ENCODE measurements around the gene LMO1.

Gene LMO1

GRCh38 chr11:8261921-8262551 is 1.6 kb downstream of the LMO1 start:
- no peak overlapping the region for H3K27ac Mint-ChIP-seq
- H3K27me3 Mint-ChIP-seq (ENCODE audit: low read depth): peaks cover 58% of the 10 kb centered on the region
- H3K4me1 Mint-ChIP-seq (ENCODE audit: low read depth): peaks cover 6% of the 10 kb centered on the region
- H3K4me3 Mint-ChIP-seq: no peak overlapping the region
- H3K9me3 Mint-ChIP-seq: no peaks in the 10 kb centered on the region
- no peaks in the 10 kb centered on the region for H3K36me3 Mint-ChIP-seq (ENCODE audit: low read depth)

DNA sequence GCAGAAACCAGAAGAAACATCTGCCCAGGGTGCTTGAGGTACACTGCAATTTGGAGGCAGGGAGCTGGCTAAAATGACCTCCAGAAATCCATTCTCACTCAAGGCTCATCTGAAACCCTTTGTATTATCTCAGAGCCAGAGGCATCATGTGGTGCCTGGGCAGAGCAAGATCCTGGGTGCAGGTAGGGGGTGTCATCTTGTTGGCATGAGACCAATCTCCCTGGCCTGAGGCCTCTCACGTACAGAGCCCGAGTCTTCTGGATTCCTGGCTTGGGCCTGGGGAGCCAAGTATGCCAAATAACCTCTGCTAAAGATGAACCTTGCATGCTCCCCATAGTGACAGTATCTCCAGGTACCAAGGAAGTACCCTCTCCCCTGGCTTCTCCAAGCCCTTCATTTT is 2.4 kb downstream of the LMO1 start:
- Mint-ChIP-seq H3K27me3 (ENCODE audit: low read depth) (peaks cover 50% of the 10 kb centered on the region), H3K4me1 (ENCODE audit: low read depth) (peaks cover 6% of the 10 kb centered on the region), H3K4me3 (no peak overlapping the region), H3K9me3 (no peaks in the 10 kb centered on the region), H3K27ac (no peak overlapping the region), H3K36me3 (ENCODE audit: low read depth) (no peaks in the 10 kb centered on the region)

DNA sequence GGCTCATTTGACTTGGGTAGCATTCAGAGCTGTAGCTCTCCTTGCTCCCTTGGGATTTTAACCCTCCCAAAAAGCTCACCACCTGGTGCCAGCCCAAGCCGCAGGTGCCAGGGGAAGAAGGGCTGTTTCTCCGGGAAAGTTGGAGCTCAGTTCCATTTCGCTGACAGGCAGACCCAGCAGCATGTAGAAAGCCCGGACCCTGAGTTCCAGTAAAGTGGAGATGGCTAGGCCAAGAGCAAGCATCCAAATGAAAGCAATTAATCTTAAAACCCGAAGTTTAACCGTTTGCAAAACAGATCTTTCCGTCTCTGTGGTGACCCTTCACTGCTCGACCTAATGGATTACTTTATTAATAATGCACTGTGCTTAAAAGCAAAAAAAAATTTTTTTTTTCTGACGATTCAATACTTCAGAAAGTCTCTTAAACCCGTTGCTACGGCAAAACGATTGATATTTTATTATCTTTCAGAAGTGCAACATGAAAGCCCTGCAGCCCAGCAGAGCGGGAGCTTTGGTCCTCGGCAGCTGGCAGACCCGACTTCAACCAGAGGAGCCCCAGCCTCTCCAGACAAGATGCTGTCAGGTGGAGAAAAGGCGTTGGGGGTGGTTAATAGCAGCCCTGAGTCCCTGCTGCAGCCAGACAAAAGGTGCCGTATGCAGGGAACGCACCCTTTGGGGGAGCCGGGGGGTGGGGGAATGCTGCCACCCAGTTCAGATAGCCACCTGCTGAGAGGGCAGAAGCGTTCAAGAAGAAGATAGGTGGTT is 3.3 kb downstream of the LMO1 start:
- Mint-ChIP-seq H3K27me3 (ENCODE audit: low read depth) (peaks cover 47% of the 10 kb centered on the region), H3K4me3 (no peak overlapping the region), H3K4me1 (ENCODE audit: low read depth) (peaks cover 6% of the 10 kb centered on the region), H3K36me3 (ENCODE audit: low read depth) (no peaks in the 10 kb centered on the region), H3K27ac (no peak overlapping the region), H3K9me3 (no peaks in the 10 kb centered on the region)

- H3K4me3 Mint-ChIP-seq: no peak overlapping the region
- peaks cover 6% of the 10 kb centered on the region for H3K4me1 Mint-ChIP-seq (ENCODE audit: low read depth)
- H3K27ac Mint-ChIP-seq: no peak overlapping the region
- no peaks in the 10 kb centered on the region for H3K36me3 Mint-ChIP-seq (ENCODE audit: low read depth)
- no peaks in the 10 kb centered on the region for H3K9me3 Mint-ChIP-seq
- H3K27me3 Mint-ChIP-seq (ENCODE audit: low read depth): peaks cover 38% of the 10 kb centered on the region
Observed at GRCh38 chr11:8259306-8259959, 4.2 kb downstream of the LMO1 start.

DNA sequence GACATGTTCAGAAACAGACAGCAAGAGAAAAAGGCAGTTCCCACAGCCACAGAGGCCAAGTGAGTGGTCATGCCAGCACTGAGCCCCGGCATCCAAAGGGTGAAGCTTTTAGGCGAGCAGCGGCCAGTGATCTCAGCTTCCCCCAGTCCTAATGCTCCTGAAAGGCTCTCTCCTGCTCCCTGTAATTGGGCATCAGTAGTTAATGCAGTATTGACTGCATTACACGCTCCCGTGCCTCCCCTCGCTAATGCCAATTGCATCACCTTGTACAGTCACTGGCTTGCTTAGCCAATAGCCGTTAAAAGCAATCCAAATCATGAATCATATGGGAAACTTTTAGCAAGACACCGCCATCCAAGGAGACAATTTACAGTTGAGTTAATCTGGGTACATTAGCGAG is 4.9 kb downstream of the LMO1 start:
- no peaks in the 10 kb centered on the region for H3K9me3 Mint-ChIP-seq
- H3K36me3 Mint-ChIP-seq (ENCODE audit: low read depth): no peaks in the 10 kb centered on the region
- peaks cover 31% of the 10 kb centered on the region for H3K27me3 Mint-ChIP-seq (ENCODE audit: low read depth)
- H3K4me1 Mint-ChIP-seq (ENCODE audit: low read depth): peaks cover 2% of the 10 kb centered on the region
- no peak overlapping the region for H3K27ac Mint-ChIP-seq
- no peak overlapping the region for H3K4me3 Mint-ChIP-seq

DNA sequence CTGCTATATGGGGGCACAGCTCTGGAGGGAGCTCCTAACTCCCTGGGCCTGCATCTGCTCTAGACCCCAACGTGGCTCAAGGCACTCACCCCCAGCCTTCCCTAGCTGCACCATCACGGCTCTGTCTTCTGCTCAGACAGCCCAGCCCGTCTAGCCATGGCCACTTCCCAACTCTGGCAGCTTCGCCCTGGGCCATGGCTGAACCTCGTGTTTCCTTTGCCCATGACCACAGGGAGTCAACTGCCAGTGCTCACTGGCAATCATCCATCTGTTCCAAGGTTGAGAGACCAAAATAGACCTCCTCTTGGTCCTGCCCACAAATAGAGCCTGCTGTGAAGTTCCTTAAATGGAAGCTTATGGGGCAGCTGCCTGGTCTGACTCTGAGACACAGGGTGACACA is 5.4 kb downstream of the LMO1 start:
- Mint-ChIP-seq H3K9me3 (no peaks in the 10 kb centered on the region), H3K27me3 (ENCODE audit: low read depth) (peaks cover 26% of the 10 kb centered on the region), H3K36me3 (ENCODE audit: low read depth) (no peaks in the 10 kb centered on the region), H3K4me1 (ENCODE audit: low read depth) (no peaks in the 10 kb centered on the region), H3K4me3 (no peak overlapping the region), H3K27ac (no peak overlapping the region)

DNA sequence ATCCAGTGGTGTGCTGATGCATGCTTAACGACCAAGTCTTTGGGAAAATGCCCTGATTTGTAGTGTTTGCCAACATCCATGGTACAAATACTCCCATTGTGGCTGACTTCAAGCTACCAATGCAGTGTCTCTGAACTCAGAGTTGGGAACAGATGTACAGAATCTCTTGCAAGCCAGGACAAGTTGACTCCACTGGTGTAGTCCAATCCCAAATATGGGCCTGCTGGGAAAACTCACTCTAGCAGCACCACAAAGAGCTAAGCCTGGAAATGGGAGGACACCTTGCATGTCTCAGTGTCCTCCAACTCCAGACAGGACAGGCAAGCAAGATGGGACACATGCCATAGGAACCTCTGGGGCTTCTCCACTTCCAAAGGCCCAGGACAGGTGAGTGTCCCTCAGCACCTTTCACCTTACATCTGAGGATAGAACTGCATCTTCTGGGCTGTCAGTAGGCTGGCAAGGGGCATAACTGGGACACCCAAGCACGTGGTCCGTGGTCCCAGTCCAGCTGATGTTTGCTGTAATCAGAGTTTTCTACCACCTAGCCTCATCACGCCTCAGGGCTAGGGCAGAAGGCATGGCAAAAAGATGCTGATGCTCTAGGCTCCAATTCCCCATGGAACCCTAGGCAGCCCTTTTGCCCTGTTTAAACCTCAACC is 6.5 kb downstream of the LMO1 start:
- Mint-ChIP-seq H3K9me3 (no peaks in the 10 kb centered on the region), H3K36me3 (ENCODE audit: low read depth) (no peaks in the 10 kb centered on the region), H3K27me3 (ENCODE audit: low read depth) (peaks cover 20% of the 10 kb centered on the region), H3K4me3 (no peak overlapping the region), H3K27ac (no peak overlapping the region), H3K4me1 (ENCODE audit: low read depth) (no peaks in the 10 kb centered on the region)

GRCh38 chr11:8256271-8257002 is 7.2 kb downstream of the LMO1 start:
- no peak overlapping the region for H3K27ac Mint-ChIP-seq
- no peaks in the 10 kb centered on the region for H3K36me3 Mint-ChIP-seq (ENCODE audit: low read depth)

DNA sequence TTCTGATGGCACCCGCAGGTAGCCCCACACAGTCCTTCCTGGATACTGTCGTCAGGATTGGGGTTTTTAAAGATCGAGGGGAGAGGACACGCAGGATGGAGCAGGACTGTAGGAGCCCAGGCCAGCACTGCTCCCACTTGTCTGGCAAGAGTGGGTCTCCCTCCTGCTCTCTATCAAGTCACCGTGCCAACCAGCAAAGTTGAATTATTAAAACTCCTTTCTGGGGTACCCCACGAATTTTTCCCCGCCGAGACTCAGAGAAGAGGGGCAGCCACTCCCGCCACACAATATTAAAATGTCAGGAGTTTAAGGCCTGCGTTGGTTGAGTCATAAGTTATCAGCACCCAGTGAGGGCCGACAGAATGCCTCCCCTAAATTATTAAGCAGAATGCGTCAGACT is 10.1 kb downstream of the LMO1 start:
- no peak overlapping the region for H3K27ac Mint-ChIP-seq
- no peaks in the 10 kb centered on the region for H3K4me1 Mint-ChIP-seq (ENCODE audit: low read depth)
- H3K4me3 Mint-ChIP-seq: no peak overlapping the region
- H3K36me3 Mint-ChIP-seq (ENCODE audit: low read depth): no peaks in the 10 kb centered on the region
- no peaks in the 10 kb centered on the region for H3K9me3 Mint-ChIP-seq
- H3K27me3 Mint-ChIP-seq (ENCODE audit: low read depth): peaks cover 7% of the 10 kb centered on the region

More at GRCh38 chr11:8256271-8257002, 7.2 kb downstream of the LMO1 start:
- Mint-ChIP-seq H3K4me3 (no peak overlapping the region), H3K27me3 (ENCODE audit: low read depth) (peaks cover 13% of the 10 kb centered on the region), H3K4me1 (ENCODE audit: low read depth) (no peaks in the 10 kb centered on the region), H3K9me3 (no peaks in the 10 kb centered on the region)

GRCh38 chr11:8252946-8253345 is 10.7 kb downstream of the LMO1 start:
- Mint-ChIP-seq H3K36me3 (ENCODE audit: low read depth) (no peaks in the 10 kb centered on the region), H3K9me3 (no peaks in the 10 kb centered on the region), H3K4me3 (no peak overlapping the region), H3K27me3 (ENCODE audit: low read depth) (peaks cover 3% of the 10 kb centered on the region), H3K27ac (no peak overlapping the region), H3K4me1 (ENCODE audit: low read depth) (no peaks in the 10 kb centered on the region)

DNA sequence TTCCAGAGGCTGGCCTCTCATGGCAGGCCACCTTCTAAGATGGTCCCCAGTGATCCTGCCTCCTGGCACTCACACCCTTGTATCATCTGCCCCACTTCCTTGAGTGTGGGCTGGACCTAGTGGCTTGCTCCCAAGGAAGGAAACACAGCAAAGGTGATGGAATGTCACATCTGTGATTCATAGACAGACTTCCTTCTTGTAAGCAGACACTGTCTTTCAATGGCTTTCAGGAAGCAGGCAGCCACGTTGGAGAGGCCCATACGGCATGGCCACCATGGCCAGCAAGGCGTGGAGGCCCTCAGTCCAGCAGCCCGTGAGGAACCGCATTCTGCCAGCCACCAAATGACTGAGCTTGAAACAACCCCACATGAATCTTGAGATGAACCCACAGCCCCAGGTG is 11.3 kb downstream of the LMO1 start:
- Mint-ChIP-seq H3K4me1 (ENCODE audit: low read depth) (no peaks in the 10 kb centered on the region), H3K27ac (no peak overlapping the region), H3K4me3 (no peak overlapping the region)

GRCh38 chr11:8251616-8252295 is 11.9 kb downstream of the LMO1 start:
- Mint-ChIP-seq H3K36me3 (ENCODE audit: low read depth) (no peaks in the 10 kb centered on the region), H3K27ac (no peak overlapping the region), H3K9me3 (no peaks in the 10 kb centered on the region), H3K4me1 (ENCODE audit: low read depth) (no peaks in the 10 kb centered on the region), H3K4me3 (no peak overlapping the region), H3K27me3 (ENCODE audit: low read depth) (peaks cover 11% of the 10 kb centered on the region)

More for the DNA sequence above, 11.3 kb downstream of the LMO1 start:
- H3K27me3 Mint-ChIP-seq (ENCODE audit: low read depth): peaks cover 6% of the 10 kb centered on the region
- no peaks in the 10 kb centered on the region for H3K9me3 Mint-ChIP-seq
- no peaks in the 10 kb centered on the region for H3K36me3 Mint-ChIP-seq (ENCODE audit: low read depth)

DNA sequence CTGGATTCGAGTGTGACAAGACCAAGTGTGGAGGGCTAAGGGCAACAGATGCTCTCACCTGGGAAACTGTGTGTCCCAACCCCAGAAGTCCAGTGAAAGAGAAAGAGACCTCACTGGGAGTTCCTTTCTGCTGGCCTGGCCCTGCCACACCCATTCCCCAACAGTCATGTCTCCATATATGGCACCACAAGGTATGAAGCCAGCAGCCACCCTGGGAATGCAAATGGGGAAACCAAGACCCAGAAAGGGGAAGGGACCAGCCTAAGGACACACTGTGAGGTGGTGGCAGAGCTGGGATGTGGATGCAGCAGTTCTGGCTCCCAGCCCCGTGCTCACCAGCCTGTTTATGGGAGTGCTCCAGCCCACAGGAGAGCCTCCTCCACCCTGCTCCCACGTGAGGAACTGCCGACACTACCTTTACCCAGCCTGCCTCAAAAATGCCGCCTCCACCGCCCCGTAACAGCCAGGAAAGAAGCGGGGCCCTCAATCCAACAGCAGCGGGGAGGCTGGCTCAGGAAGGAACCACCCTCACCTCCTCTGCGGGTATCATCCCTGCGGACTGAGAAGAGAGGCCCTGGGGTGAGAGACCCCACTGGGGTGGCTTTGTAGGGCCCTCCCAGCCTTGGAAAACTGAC is 12.6 kb downstream of the LMO1 start:
- Mint-ChIP-seq H3K27me3 (ENCODE audit: low read depth) (peaks cover 13% of the 10 kb centered on the region), H3K4me1 (ENCODE audit: low read depth) (no peaks in the 10 kb centered on the region), H3K27ac (no peak overlapping the region), H3K4me3 (no peak overlapping the region), H3K9me3 (no peaks in the 10 kb centered on the region), H3K36me3 (ENCODE audit: low read depth) (no peaks in the 10 kb centered on the region)
